HG03432 (cell line): Measurements from ENCODE around the gene ZHX3.

ENCODE experiments used
- ATAC-seq: cut with Tn5 transposase; IDR thresholded peaks from one replicate; pipeline ENCODE4 v1.9.1; 2021; ENCODE audit warnings: mild to moderate bottlenecking, moderate library complexity; ENCODE audit not compliant: unreplicated experiment

Gene ZHX3

DNA sequence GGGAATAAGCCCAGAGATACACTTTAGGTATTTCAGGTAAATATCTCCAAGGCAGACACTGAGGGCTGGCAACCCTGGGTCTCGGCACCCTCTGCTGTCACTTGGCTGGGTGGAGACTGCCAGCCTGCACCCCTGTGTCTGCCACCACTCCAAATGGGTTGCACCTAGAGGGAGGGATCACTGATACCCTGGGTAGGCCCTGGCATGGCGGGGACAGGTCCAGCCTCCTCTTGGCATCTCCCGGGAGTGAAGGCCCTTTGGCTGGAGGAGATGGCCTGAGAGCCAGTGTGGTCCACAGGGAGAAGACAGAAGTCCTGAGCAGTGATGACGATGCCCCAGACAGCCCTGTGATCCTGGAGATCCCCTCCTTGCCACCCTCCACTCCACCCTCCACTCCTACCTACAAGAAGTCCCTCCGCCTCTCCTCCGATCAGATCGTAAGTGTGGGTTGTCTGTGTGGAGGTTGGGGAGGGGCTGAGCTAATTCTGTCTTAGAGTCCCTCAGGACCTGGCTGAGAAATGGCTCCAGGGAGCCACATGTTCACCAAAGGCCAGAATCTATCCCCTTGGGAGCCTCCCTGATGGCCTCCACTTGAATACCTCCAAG lies 38.2 kb upstream of the ZHX3 start:
- no peak for ATAC-seq

GRCh38 chr20:41355192-41355591 lies 37.7 kb upstream of the ZHX3 start:
- ATAC-seq: no peak

GRCh38 chr20:41353530-41353929 lies 36.0 kb upstream of the ZHX3 start:
- ATAC-seq: no peak

- ATAC-seq: no peak
Observed at GRCh38 chr20:41352666-41353065, 35.1 kb upstream of the ZHX3 start.

- ATAC-seq: no peak
Observed at GRCh38 chr20:41352106-41352505, 34.6 kb upstream of the ZHX3 start.

- ATAC-seq: no peak
Observed at GRCh38 chr20:41350408-41350962, 33.0 kb upstream of the ZHX3 start.

DNA sequence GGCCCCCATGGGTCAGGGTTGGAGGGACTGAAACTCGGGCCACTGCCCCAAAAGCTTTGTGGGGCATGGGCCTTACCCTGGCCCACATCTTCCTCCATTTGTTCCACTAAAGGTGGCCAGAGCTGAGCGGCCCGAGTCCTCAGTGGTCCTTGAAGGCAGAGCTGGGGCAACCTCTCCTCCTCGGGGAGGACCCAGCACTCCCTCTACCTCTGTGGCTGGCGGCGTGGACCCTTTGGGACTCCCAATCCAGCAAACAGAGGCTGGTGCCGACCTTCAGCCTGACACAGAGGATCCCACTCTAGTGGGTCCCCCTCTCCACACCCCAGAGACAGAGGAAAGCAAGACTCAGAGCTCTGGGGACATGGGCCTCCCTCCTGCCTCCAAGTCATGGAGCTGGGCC lies 32.4 kb upstream of the ZHX3 start:
- no peak for ATAC-seq

DNA sequence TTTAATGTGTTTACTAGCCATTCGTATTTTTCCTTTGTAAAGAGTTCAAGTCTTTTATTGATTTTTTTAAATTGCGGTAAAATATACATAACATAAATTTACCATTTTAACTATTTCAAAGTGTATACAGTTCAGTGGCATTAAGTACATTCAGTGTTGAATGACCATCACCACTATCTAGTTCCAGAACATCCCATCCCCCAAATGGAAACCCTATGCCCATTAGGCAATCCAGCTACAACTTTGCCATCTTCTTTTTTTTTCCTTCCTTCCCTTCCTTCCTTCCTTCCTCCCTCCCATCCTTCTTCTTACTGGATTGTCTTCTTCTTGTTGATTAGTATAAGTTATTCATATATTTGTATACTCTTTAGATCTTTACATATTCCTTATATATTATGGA lies 31.7 kb upstream of the ZHX3 start:
- no peak for ATAC-seq

DNA sequence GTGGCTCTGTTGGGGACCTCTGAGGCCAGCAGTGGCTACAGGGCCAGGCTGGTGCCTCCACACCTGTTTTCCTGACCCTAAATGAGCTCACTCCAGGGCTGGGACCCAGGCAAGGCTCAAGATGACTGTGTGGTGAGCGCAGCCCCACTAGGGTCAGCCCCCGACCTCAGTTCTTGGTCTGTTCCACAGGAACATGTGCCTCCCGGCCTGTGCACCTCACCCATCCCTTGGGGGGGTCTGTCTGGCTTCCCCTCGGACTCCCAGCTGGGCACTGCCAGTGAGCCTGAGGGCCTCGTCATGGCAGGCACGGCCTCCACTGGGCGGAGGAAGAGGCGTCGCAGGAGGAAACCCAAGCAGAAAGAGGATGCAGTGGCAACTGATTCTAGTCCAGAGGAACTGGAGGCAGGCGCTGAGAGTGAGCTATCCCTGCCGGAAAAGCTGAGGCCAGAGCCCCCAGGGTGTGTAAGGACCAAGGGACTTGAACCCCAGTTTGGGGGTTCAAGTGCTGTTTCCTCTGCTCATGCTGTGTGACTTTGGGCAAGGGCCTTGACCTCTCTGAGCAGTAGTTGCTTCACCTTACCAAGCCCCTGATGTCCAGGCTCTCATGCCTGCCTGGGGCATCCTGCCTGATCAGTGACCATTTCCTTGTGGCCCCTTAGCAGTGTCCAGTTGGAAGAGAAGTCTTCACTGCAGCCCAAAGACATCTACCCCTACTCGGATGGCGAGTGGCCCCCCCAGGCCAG lies 31.1 kb upstream of the ZHX3 start:
- ATAC-seq: no peak

GRCh38 chr20:41347523-41348429 lies 30.2 kb upstream of the ZHX3 start:
- ATAC-seq: no peak

- no peak for ATAC-seq
Observed at GRCh38 chr20:41345729-41346067, 28.2 kb upstream of the ZHX3 start.

GRCh38 chr20:41344938-41345728 lies 27.6 kb upstream of the ZHX3 start:
- no peak for ATAC-seq

- no peak for ATAC-seq
Observed at GRCh38 chr20:41344477-41344876, 26.9 kb upstream of the ZHX3 start.

DNA sequence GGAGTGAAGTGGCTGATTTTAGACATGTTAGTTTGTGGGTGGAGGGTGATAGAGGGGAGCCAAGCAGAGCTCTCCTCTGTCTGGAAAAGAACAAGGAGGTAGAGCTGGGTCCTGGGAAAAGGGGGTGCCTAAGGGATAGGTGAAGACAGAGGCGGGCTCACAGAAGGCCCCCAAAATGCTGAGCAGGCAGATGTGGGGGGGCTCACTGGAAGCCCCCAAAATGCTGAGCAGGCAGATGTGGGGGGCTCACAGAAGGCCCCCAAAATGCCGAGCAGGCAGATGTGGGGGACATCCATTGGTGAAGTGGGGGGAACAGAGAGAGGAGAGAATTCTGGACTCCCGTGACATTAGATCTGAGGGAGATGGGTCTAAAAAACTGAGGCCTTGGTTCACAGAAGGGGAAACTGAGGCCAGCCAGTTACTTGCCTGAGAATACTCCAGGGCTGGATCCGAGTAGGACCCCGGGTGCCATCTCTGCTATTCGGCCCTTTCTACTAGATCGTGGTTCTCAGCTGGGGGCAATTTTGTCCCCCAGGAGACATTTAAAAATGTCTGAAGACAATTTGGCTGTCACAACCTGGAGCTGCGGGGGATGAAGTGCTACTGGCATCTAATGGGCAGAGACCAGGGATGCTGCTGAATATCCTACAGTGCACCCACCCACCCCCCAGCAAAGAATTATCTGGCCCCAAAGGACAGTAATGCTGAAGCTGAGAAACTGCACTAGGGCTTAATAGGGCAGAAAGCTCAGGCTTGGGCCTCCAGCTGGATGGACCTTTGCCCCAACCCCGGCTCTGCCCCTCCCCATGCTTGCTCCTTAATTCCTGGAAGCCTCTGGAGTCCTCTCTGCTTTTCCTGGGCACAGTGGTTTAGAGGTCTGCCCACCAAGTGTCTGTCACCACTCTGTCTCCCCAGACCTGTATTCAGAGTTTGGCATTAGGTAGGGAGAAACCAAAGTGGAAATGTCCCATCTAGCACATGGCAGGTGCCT lies 25.2 kb upstream of the ZHX3 start:
- ATAC-seq: no peak

GRCh38 chr20:41340327-41341055 lies 23.0 kb upstream of the ZHX3 start, which contains the start of gene LPIN3:
Gene LPIN3 (plus strand): TSS chr20:41340821. CDS start chr20:41345804, 4,983 bp downstream.
- peak; percentile 63 for ATAC-seq

DNA sequence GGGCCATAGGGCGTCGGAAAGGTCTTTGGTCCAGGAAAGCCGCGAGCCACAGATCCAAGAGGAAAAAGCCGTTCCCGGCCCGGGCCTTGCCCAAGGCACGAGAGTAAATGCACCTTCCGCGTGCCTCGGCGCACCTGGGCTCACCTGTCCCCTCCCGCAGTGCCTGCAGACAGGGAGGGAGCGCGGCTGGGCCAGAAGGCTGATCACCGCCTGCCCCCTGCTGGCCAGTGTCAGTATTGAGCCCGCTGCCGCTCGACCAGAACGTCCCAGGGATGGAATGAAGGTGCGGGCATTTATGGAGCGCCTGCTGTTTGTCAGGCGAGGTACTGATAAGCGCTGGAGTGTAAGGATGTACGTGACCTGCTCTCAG lies 22.4 kb upstream of the ZHX3 start:
- ATAC-seq: peak; percentile 77

DNA sequence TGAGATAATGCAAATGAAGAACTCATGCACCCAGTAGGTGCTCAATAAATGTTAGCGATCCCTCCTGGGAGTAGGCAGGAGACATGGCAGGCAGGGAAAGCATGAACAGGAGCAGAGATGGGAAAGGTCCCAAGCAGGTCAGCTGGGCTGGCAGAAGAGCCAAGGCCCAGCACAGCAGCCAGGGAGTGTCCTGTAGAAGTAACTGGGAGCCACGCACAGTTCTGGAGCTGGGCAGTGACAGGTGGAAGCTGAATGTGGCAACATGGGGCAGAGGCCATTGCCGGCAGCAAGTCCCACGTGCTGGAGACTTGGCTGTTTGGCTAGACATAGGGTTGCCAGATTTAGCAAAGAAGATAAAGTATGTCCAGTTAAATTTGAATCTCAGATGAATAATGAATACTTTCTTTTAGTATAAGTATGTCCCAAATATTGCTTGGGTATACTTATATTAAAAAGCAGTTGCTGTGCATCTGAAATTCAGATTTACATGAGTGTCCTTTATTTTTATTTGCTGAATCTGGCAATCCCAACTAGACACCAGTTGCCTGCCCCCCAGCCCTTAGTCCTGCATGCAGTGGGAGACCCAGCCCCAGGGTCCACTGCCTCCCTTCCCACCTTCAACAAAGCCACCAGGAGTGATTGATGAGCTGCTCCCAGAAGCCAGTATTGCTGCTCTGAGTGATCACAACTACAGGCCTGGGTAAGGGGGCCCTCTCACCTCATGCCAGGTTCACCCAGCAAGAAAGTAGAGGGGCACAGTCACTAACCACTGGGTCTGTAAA lies 19.4 kb upstream of the ZHX3 start:
- no peak for ATAC-seq

GRCh38 chr20:41335591-41335990 lies 18.1 kb upstream of the ZHX3 start:
- no peak for ATAC-seq
